GM12878 (cell line): ENCODE results near the gene MGAT5. TPM values are rescaled to one million over a fixed set of nuclear protein-coding genes. Genes with fewer than 3 reads are reported as not detected.

ENCODE experiments used
- ATF7 ChIP-seq: fragments of 450-650 bp; IDR thresholded peaks from 2 replicates; pipeline ENCODE4 v1.6.1; 2016; ENCODE audit warnings: low read depth, mild to moderate bottlenecking
- BMI1 ChIP-seq: fragments of 450-650 bp; IDR thresholded peaks from 2 replicates; pipeline ENCODE4 v1.6.1; 2016; ENCODE audit warnings: mild to moderate bottlenecking, moderate library complexity, borderline replicate concordance
- BRCA1 ChIP-seq: IDR thresholded peaks from 2 replicates; pipeline ENCODE4 v1.6.1; 2011; ENCODE audit warnings: low read depth, low read length, improper control_type of control experiment
- CBX5 ChIP-seq: sonication (generic); IDR thresholded peaks from 2 replicates; pipeline ENCODE4 v1.6.1; 2016; ENCODE audit warnings: low read depth, moderate library complexity, mild to moderate bottlenecking, inconsistent platforms
- CHD4 ChIP-seq: fragments of 200-600 bp; sonication (generic); IDR thresholded peaks from 2 replicates; pipeline ENCODE4 v1.6.1; 2016; ENCODE audit warnings: mild to moderate bottlenecking
- EP300 ChIP-seq, 2 experiments: fragments of 150-350 bp in 1 of 2; IDR thresholded peaks; 2 replicates each; pipeline ENCODE4 v1.6.1; 2011 to 2012; ENCODE audit warnings: low read depth in 2 of 2, low read length in 2 of 2, borderline replicate concordance in 1 of 2, improper control_type of control experiment in 1 of 2, inconsistent platforms in 1 of 2; ENCODE audit not compliant: control insufficient read depth in 1 of 2
- FOXM1 ChIP-seq: IDR thresholded peaks from 2 replicates; pipeline ENCODE4 v1.6.1; 2012; ENCODE audit warnings: low read depth, mild to moderate bottlenecking, inconsistent platforms, low read length, moderate library complexity
- IKZF2 ChIP-seq, 2 experiments: fragments of 450-650 bp; IDR thresholded peaks; 2 replicates each; pipeline ENCODE4 v1.6.1; 2017; ENCODE audit warnings: mild to moderate bottlenecking in 2 of 2, moderate library complexity in 2 of 2
- JUNB ChIP-seq: IDR thresholded peaks from 2 replicates; pipeline ENCODE4 v1.6.1; 2016; ENCODE audit warnings: antibody characterized with exemption, mild to moderate bottlenecking
- NFIC ChIP-seq: IDR thresholded peaks from 2 replicates; pipeline ENCODE4 v1.6.1; 2012; ENCODE audit warnings: low read depth, mild to moderate bottlenecking, inconsistent platforms, low read length, moderate library complexity
- RFX5 ChIP-seq: IDR thresholded peaks from 2 replicates; pipeline ENCODE4 v1.6.1; 2011; ENCODE audit warnings: low read depth, low read length, improper control_type of control experiment
- RUNX3 ChIP-seq: IDR thresholded peaks from 2 replicates; pipeline ENCODE4 v1.6.1; 2012; ENCODE audit warnings: low read length, inconsistent platforms
- SPI1 ChIP-seq: IDR thresholded peaks from 2 replicates; pipeline ENCODE4 v1.6.1; 2011; ENCODE audit warnings: low read depth, mild to moderate bottlenecking, low read length, moderate library complexity, borderline replicate concordance; ENCODE audit not compliant: insufficient read depth
- YBX1 ChIP-seq: fragments of 450-650 bp; IDR thresholded peaks from 2 replicates; pipeline ENCODE4 v1.6.1; 2016; ENCODE audit warnings: antibody characterized with exemption
- YY1 ChIP-seq: IDR thresholded peaks from 2 replicates; pipeline ENCODE4 v1.6.1; 2011; ENCODE audit warnings: low read depth, mild to moderate bottlenecking, low read length
- polyA plus RNA-seq, 11 experiments: library from polyadenylated mRNA; depleted of rRNA in 4 of 11; unstranded in 6 of 11; stranded (reverse) in 5 of 11; fragments of >200 nt; fragmentation: Nextera tagmentation in 4 of 11; fragmentation: Illumina TruSeq in 1 of 11; extraction: Ambion mirVana in 4 of 11; extraction: Trizol in 1 of 11; gene quantifications; 1 replicate in 1 of 11; 2 replicates in 10 of 11; pipeline versions ENCODE4 v1.2.1 to v1.2.3, GENCODE V29; 2011 to 2016; ENCODE audit warnings: inconsistent platforms in 2 of 11, missing spikeins in 2 of 11, low read depth in 1 of 11
- total RNA-seq, 4 experiments: library from RNA; depleted of rRNA in 3 of 4; stranded (reverse); fragments of >200 nt in 3 of 4; fragmentation: Illumina TruSeq in 1 of 4; extraction: Trizol in 1 of 4; gene quantifications; 2 replicates each; pipeline versions ENCODE4 v1.2.1 to v1.2.3, GENCODE V29; 2013 to 2021
- TF ChIP-seq, protein P1 (sequence below): IDR thresholded peaks from 2 replicates; pipeline ENCODE4 v1.6.1; 2011; ENCODE audit warnings: low read depth, low read length, improper control_type of control experiment, borderline replicate concordance
- TF ChIP-seq, protein P2 (sequence below): fragments of 450-650 bp; conservative IDR thresholded peaks from 2 replicates; pipeline ENCODE4 v1.6.1; 2017; ENCODE audit warnings: mild to moderate bottlenecking, moderate library complexity
- TF ChIP-seq, protein P3 (sequence below): fragments of 450-650 bp; IDR thresholded peaks from 2 replicates; pipeline ENCODE4 v1.6.1; 2018; ENCODE audit warnings: borderline replicate concordance, mild to moderate bottlenecking; ENCODE audit not compliant: partially characterized antibody
- TF ChIP-seq, protein P4 (sequence below): IDR thresholded peaks from 2 replicates; pipeline ENCODE4 v1.6.1; 2012; ENCODE audit warnings: low read length, inconsistent platforms
- TF ChIP-seq, protein P5 (sequence below): fragments of 450-650 bp; IDR thresholded peaks from 2 replicates; pipeline ENCODE4 v1.6.1; 2016; ENCODE audit warnings: mild to moderate bottlenecking, moderate library complexity, borderline replicate concordance

MGAT5 gene
- total and polyA plus RNA-seq, 10 of the 15 experiments (the other 5 are each of a cell fraction or from before 2014, with no cell fraction given), result 4.9 to 104 (median 36.2) TPM

DNA sequence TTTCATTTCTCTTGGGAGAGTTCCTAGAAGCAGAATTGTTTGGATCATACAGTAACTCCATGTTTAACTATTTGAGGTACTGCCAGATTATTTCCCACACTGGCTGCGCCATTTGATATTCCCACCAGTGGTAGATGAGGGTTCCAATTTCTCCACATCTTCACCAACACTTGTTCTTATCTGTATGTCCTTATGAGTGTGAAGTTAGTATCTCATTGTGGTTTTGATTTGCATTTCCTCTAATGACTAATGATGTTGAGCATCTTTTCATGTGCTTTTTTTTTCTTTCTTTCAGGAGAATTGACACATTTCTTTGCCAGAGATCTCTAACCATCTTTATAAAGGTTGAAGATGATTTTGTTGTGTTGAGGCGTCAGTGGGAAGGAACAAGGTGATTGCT, 4.1 kb upstream of the MGAT5 start (continued):
- TF ChIP-seq, protein P1, sequence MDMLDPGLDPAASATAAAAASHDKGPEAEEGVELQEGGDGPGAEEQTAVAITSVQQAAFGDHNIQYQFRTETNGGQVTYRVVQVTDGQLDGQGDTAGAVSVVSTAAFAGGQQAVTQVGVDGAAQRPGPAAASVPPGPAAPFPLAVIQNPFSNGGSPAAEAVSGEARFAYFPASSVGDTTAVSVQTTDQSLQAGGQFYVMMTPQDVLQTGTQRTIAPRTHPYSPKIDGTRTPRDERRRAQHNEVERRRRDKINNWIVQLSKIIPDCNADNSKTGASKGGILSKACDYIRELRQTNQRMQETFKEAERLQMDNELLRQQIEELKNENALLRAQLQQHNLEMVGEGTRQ, result no peak
- TF ChIP-seq JUNB (peak; percentile 89), YY1 (no peak), IKZF2 (IDR thresholded peaks at IDR 0.05) (peak; percentile 39 to 51; a peak in 3 of 4 replicates), FOXM1 (peak; percentile 73; the same call in 1 of the 2 replicates), ATF7 (peak; percentile 43; the same call in 1 of the 2 replicates), BMI1 (no peak), BRCA1 (no peak), CHD4 (no peak), CBX5 (0 out of 2 replicates have a peak, but pooled peaks have one; percentile 37), RFX5 (no peak), EP300 (IDR thresholded peaks at IDR 0.05; ENCODE audit: borderline replicate concordance in 1 of 2, control insufficient read depth in 1 of 2, low read depth in 2 of 2, low read length in 2 of 2) (no peak), RUNX3 (peak; percentile 96), SPI1 (no peak), YBX1 (no peak), NFIC (peak; percentile 66)
- TF ChIP-seq, protein P2, sequence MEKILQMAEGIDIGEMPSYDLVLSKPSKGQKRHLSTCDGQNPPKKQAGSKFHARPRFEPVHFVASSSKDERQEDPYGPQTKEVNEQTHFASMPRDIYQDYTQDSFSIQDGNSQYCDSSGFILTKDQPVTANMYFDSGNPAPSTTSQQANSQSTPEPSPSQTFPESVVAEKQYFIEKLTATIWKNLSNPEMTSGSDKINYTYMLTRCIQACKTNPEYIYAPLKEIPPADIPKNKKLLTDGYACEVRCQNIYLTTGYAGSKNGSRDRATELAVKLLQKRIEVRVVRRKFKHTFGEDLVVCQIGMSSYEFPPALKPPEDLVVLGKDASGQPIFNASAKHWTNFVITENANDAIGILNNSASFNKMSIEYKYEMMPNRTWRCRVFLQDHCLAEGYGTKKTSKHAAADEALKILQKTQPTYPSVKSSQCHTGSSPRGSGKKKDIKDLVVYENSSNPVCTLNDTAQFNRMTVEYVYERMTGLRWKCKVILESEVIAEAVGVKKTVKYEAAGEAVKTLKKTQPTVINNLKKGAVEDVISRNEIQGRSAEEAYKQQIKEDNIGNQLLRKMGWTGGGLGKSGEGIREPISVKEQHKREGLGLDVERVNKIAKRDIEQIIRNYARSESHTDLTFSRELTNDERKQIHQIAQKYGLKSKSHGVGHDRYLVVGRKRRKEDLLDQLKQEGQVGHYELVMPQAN, result no peak
- TF ChIP-seq, protein P3, sequence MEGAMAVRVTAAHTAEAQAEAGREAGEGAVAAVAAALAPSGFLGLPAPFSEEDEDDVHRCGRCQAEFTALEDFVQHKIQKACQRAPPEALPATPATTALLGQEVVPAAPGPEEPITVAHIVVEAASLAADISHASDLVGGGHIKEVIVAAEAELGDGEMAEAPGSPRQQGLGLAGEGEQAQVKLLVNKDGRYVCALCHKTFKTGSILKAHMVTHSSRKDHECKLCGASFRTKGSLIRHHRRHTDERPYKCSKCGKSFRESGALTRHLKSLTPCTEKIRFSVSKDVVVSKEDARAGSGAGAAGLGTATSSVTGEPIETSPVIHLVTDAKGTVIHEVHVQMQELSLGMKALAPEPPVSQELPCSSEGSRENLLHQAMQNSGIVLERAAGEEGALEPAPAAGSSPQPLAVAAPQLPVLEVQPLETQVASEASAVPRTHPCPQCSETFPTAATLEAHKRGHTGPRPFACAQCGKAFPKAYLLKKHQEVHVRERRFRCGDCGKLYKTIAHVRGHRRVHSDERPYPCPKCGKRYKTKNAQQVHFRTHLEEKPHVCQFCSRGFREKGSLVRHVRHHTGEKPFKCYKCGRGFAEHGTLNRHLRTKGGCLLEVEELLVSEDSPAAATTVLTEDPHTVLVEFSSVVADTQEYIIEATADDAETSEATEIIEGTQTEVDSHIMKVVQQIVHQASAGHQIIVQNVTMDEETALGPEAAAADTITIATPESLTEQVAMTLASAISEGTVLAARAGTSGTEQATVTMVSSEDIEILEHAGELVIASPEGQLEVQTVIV, result no peak
- TF ChIP-seq, protein P4, sequence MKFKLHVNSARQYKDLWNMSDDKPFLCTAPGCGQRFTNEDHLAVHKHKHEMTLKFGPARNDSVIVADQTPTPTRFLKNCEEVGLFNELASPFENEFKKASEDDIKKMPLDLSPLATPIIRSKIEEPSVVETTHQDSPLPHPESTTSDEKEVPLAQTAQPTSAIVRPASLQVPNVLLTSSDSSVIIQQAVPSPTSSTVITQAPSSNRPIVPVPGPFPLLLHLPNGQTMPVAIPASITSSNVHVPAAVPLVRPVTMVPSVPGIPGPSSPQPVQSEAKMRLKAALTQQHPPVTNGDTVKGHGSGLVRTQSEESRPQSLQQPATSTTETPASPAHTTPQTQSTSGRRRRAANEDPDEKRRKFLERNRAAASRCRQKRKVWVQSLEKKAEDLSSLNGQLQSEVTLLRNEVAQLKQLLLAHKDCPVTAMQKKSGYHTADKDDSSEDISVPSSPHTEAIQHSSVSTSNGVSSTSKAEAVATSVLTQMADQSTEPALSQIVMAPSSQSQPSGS, result peak; percentile 82; the same call in 1 of the 2 replicates
- TF ChIP-seq, protein P5, sequence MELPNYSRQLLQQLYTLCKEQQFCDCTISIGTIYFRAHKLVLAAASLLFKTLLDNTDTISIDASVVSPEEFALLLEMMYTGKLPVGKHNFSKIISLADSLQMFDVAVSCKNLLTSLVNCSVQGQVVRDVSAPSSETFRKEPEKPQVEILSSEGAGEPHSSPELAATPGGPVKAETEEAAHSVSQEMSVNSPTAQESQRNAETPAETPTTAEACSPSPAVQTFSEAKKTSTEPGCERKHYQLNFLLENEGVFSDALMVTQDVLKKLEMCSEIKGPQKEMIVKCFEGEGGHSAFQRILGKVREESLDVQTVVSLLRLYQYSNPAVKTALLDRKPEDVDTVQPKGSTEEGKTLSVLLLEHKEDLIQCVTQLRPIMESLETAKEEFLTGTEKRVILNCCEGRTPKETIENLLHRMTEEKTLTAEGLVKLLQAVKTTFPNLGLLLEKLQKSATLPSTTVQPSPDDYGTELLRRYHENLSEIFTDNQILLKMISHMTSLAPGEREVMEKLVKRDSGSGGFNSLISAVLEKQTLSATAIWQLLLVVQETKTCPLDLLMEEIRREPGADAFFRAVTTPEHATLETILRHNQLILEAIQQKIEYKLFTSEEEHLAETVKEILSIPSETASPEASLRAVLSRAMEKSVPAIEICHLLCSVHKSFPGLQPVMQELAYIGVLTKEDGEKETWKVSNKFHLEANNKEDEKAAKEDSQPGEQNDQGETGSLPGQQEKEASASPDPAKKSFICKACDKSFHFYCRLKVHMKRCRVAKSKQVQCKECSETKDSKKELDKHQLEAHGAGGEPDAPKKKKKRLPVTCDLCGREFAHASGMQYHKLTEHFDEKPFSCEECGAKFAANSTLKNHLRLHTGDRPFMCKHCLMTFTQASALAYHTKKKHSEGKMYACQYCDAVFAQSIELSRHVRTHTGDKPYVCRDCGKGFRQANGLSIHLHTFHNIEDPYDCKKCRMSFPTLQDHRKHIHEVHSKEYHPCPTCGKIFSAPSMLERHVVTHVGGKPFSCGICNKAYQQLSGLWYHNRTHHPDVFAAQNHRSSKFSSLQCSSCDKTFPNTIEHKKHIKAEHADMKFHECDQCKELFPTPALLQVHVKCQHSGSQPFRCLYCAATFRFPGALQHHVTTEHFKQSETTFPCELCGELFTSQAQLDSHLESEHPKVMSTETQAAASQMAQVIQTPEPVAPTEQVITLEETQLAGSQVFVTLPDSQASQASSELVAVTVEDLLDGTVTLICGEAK, result no peak
